DND-41 (cell line): ENCODE results near the gene YWHAQ.
"Not testable (repeated sequence)": the region's sequence is repeated elsewhere in the genome, so short reads cannot be mapped to it uniquely, and the experiment has no call there.

Experiments used
- ATAC-seq: fragments of 200-7000 bp; cut with Tn5 transposase; 3 replicates; pipeline ENCODE4 v1.9.1; 2021; ENCODE audit warnings: low read depth; ENCODE audit not compliant: insufficient read depth
- DNase-seq: peaks from one replicate; pipeline ENCODE4 v3.0.0-alpha.2; 2020
- H2AFZ ChIP-seq: 2 replicates; pipeline ENCODE4 v1.6.0; 2012; ENCODE audit warnings: low read depth, low read length
- H3K27ac ChIP-seq: 2 replicates; pipeline ENCODE4 v1.5.1; 2012; ENCODE audit warnings: low read length, inconsistent platforms
- H3K27me3 ChIP-seq: fragments of 200-600 bp; sonication (generic); 2 replicates; pipeline ENCODE4 v1.6.0; 2012; ENCODE audit warnings: low read length, mild to moderate bottlenecking, inconsistent platforms; ENCODE audit not compliant: insufficient read depth, poor library complexity
- H3K36me3 ChIP-seq: 2 replicates; pipeline ENCODE4 v1.5.1; 2012; ENCODE audit warnings: low read length, inconsistent platforms; ENCODE audit not compliant: insufficient read depth
- H3K4me1 ChIP-seq: 2 replicates; pipeline ENCODE4 v1.5.1; 2012; ENCODE audit warnings: mild to moderate bottlenecking, low read length; ENCODE audit not compliant: insufficient read depth
- H3K4me2 ChIP-seq: 2 replicates; pipeline ENCODE4 v1.6.0; 2012; ENCODE audit warnings: mild to moderate bottlenecking, moderate library complexity, low read length, inconsistent platforms; ENCODE audit not compliant: insufficient read depth
- H3K4me3 ChIP-seq, 2 experiments: fragments of 200-600 bp in 1 of 2; shearing (Covaris generic) in 1 of 2; 2 replicates each; pipeline ENCODE4 v1.5.1; 2012 to 2016; ENCODE audit warnings: inconsistent platforms in 2 of 2, low read length in 2 of 2, mild to moderate bottlenecking in 2 of 2, low read depth in 1 of 2, moderate library complexity in 1 of 2
- H3K79me2 ChIP-seq: 2 replicates; pipeline ENCODE4 v1.6.0; 2012; ENCODE audit warnings: low read length, inconsistent platforms; ENCODE audit not compliant: insufficient read depth
- H3K9ac ChIP-seq: 2 replicates; pipeline ENCODE4 v1.6.0; 2012; ENCODE audit warnings: low read depth, mild to moderate bottlenecking, inconsistent platforms, low read length, moderate library complexity
- H3K9me3 ChIP-seq: 2 replicates; pipeline ENCODE4 v1.5.1; 2012; ENCODE audit warnings: low read length, moderate library complexity, mild to moderate bottlenecking, inconsistent platforms; ENCODE audit not compliant: insufficient read depth, severe bottlenecking
- H4K20me1 ChIP-seq: 2 replicates; pipeline ENCODE4 v1.6.0; 2012; ENCODE audit warnings: low read length; ENCODE audit not compliant: insufficient read depth
- CTCF ChIP-seq: IDR thresholded peaks from 2 replicates; pipeline ENCODE4 v1.5.1; 2012; ENCODE audit warnings: borderline replicate concordance, low read length, moderate library complexity, mild to moderate bottlenecking; ENCODE audit not compliant: poor library complexity, severe bottlenecking; ENCODE audit errors: extremely low read depth
- EZH2 ChIP-seq: IDR thresholded peaks from 3 replicates; pipeline ENCODE4 v1.6.1; 2012; ENCODE audit warnings: borderline replicate concordance, low read depth, mild to moderate bottlenecking, moderate library complexity, low read length, inconsistent platforms; ENCODE audit not compliant: severe bottlenecking

Gene YWHAQ

GRCh38 chr2:9599430-9599829, 31.4 kb downstream of the YWHAQ start:
- H3K27me3 ChIP-seq, result no peaks in the 10 kb centered on the region
- H3K4me3 ChIP-seq, result no peak overlapping the region
- DNase-seq (no peak), ATAC-seq (no peak)
- peaks cover 48% of the 10 kb centered on the region; the same call in 1 of the 2 replicates for H4K20me1 ChIP-seq
- peaks cover 67% of the 10 kb centered on the region for H3K36me3 ChIP-seq
- no peak overlapping the region for H2AFZ ChIP-seq
- H3K4me2 ChIP-seq, result no peak overlapping the region
- H3K4me1 ChIP-seq, result no peaks in the 10 kb centered on the region
- H3K9me3 ChIP-seq, result peaks cover 23% of the 10 kb centered on the region
- no peak overlapping the region for H3K9ac ChIP-seq
- no peak overlapping the region for H3K27ac ChIP-seq
- TF ChIP-seq CTCF (no peak), EZH2 (no peak)
- H3K79me2 ChIP-seq, result peaks cover 99% of the 10 kb centered on the region

- Histone ChIP-seq H3K9ac (no peak overlapping the region), H3K27ac (no peak overlapping the region), H3K36me3 (peaks cover 61% of the 10 kb centered on the region)
Measured at GRCh38 chr2:9596621-9597311, 34.0 kb downstream of the YWHAQ start.

GRCh38 chr2:9595746-9596145, 35.1 kb downstream of the YWHAQ start:
- Histone ChIP-seq H2AFZ (no peak overlapping the region), H3K4me3 (no peak overlapping the region), H3K4me2 (no peak overlapping the region), H3K79me2 (peaks cover 99% of the 10 kb centered on the region), H3K27ac (no peak overlapping the region), H3K27me3 (no peaks in the 10 kb centered on the region), H4K20me1 (peaks cover 63% of the 10 kb centered on the region), H3K9me3 (peaks cover 14% of the 10 kb centered on the region), H3K4me1 (no peaks in the 10 kb centered on the region), H3K36me3 (peaks cover 61% of the 10 kb centered on the region), H3K9ac (no peak overlapping the region)
- no peak for TF ChIP-seq EZH2
- TF ChIP-seq CTCF, result no peak
- DNase-seq, result no peak
- no peak for ATAC-seq

More at GRCh38 chr2:9596621-9597311, 34.0 kb downstream of the YWHAQ start:
- Histone ChIP-seq H4K20me1 (peaks cover 56% of the 10 kb centered on the region), H3K4me1 (no peaks in the 10 kb centered on the region), H3K79me2 (peaks cover 99% of the 10 kb centered on the region), H3K4me2 (no peak overlapping the region), H3K27me3 (no peaks in the 10 kb centered on the region), H3K9me3 (peaks cover 18% of the 10 kb centered on the region), H3K4me3 (no peak overlapping the region), H2AFZ (no peak overlapping the region)
- no peak for TF ChIP-seq EZH2
- no peak for TF ChIP-seq CTCF
- ATAC-seq, result no peak
- DNase-seq, result no peak

GRCh38 chr2:9595256-9595655, 35.5 kb downstream of the YWHAQ start:
- H3K27ac ChIP-seq, DNase-seq, H3K4me2 ChIP-seq, H3K9ac ChIP-seq, ATAC-seq, H3K27me3 ChIP-seq, H3K4me3 ChIP-seq, H2AFZ ChIP-seq, H3K4me1 ChIP-seq: not testable (repeated sequence)
- H4K20me1 ChIP-seq, result peaks cover 63% of the 10 kb centered on the region
- H3K79me2 ChIP-seq, result peaks cover 99% of the 10 kb centered on the region
- peaks cover 61% of the 10 kb centered on the region for H3K36me3 ChIP-seq
- H3K9me3 ChIP-seq, result peaks cover 11% of the 10 kb centered on the region
